Measurements from ENCODE around the gene ONECUT2. TPM values are rescaled to one million over a fixed set of nuclear protein-coding genes. Genes with fewer than 3 reads are reported as not detected.

The ONECUT2 gene
- polyA plus RNA-seq, 3 donors, result not detected

GRCh38 chr18:57436191-57436964 lies 1.2 kb downstream of the ONECUT2 start:
- Mint-ChIP-seq H3K27ac (peak overlapping the region in 2 of 7 donors; percentile 45 to 54), H3K9me3 (peaks cover 9 to 58% (median 53%) of the 10 kb centered on the region in 7 donors), H3K36me3 (peaks cover 14 to 20% of the 10 kb centered on the region in 2 donors), H3K4me3 (peak overlapping the region; percentile 70 to 92), H3K27me3 (ENCODE audit: low read depth in 3 of 3) (peaks cover 92 to 95% (median 95%) of the 10 kb centered on the region in 3 donors), H3K4me1 (peaks cover 58% of the 10 kb centered on the region)
- no peak overlapping the region for H3K27ac ChIP-seq (ENCODE audit: low read depth in 1 of 2, low read length in 2 of 2)
- H2AFZ ChIP-seq (ENCODE audit: insufficient read depth, low read depth, low read length, poor library complexity, severe bottlenecking), result no peak overlapping the region
- no peak for DNase-seq
- no peak for TF ChIP-seq CTCF (IDR thresholded peaks at IDR 0.05)
- H3K36me3 ChIP-seq (replicated peaks in 1 of 2; ENCODE audit: control insufficient read depth in 1 of 2, insufficient read depth in 2 of 2, low read length in 2 of 2), result no peaks in the 10 kb centered on the region
- peaks cover 21 to 83% of the 10 kb centered on the region in 2 donors for H3K9me3 ChIP-seq (replicated peaks in 1 of 2; ENCODE audit: control insufficient read depth in 1 of 2, insufficient read depth in 1 of 2, low read length in 2 of 2)
- WGBS (ENCODE audit: insufficient coverage), result 6% methylated on average over 56 of the region's 62 CpGs
- no peaks in the 10 kb centered on the region for H3K79me2 ChIP-seq (ENCODE audit: insufficient read depth, low read length)
- intact Hi-C loops (cut with micrococcal nuclease), result no loop called here
- H3K27me3 ChIP-seq (ENCODE audit: control insufficient read depth in 2 of 2, insufficient read depth in 2 of 2, low read length in 2 of 2), result peaks cover 89 to 93% of the 10 kb centered on the region in 2 donors
- H3K4me2 ChIP-seq (replicated peaks; ENCODE audit: extremely low read depth, low read length, poor library complexity, severe bottlenecking), result peak overlapping the region; percentile 22
- peaks cover 38 to 46% of the 10 kb centered on the region in 2 donors for H3K4me1 ChIP-seq (ENCODE audit: control insufficient read depth in 1 of 2, insufficient read depth in 2 of 2, low read length in 2 of 2)
- peak overlapping the region in 1 of 3 experiments; percentile 32 for H3K4me3 ChIP-seq (replicated peaks in 1 of 3; ENCODE audit: low read depth in 2 of 3, low read length in 3 of 3)
- no peak overlapping the region for H3K9ac ChIP-seq (ENCODE audit: insufficient read depth, low read length, poor library complexity, severe bottlenecking)
- H4K20me1 ChIP-seq (ENCODE audit: insufficient read depth, low read length), result no peaks in the 10 kb centered on the region

- WGBS (ENCODE audit: insufficient coverage), result 10% methylated on average over 7 of the region's 13 CpGs
- Mint-ChIP-seq H3K27me3 (ENCODE audit: low read depth in 3 of 3) (peaks cover 92 to 95% (median 95%) of the 10 kb centered on the region in 3 donors), H3K36me3 (peaks cover 14 to 20% of the 10 kb centered on the region in 2 donors), H3K4me3 (peak overlapping the region; percentile 70 to 92), H3K9me3 (peaks cover 9 to 58% (median 48%) of the 10 kb centered on the region in 7 donors), H3K4me1 (peaks cover 61% of the 10 kb centered on the region), H3K27ac (no peak overlapping the region)
- H3K9me3 ChIP-seq (replicated peaks in 1 of 2; ENCODE audit: control insufficient read depth in 1 of 2, insufficient read depth in 1 of 2, low read length in 2 of 2), result peaks cover 21 to 83% of the 10 kb centered on the region in 2 donors
- peak overlapping the region in 1 of 3 experiments; percentile 32 for H3K4me3 ChIP-seq (replicated peaks in 1 of 3; ENCODE audit: low read depth in 2 of 3, low read length in 3 of 3)
- peaks cover 89 to 93% of the 10 kb centered on the region in 2 donors for H3K27me3 ChIP-seq (ENCODE audit: control insufficient read depth in 2 of 2, insufficient read depth in 2 of 2, low read length in 2 of 2)
- H3K27ac ChIP-seq (ENCODE audit: low read depth in 1 of 2, low read length in 2 of 2), result no peak overlapping the region
- no peak overlapping the region for H2AFZ ChIP-seq (ENCODE audit: insufficient read depth, low read depth, low read length, poor library complexity, severe bottlenecking)
- peak overlapping the region; percentile 22 for H3K4me2 ChIP-seq (replicated peaks; ENCODE audit: extremely low read depth, low read length, poor library complexity, severe bottlenecking)
- H3K9ac ChIP-seq (ENCODE audit: insufficient read depth, low read length, poor library complexity, severe bottlenecking), result no peak overlapping the region
- H3K79me2 ChIP-seq (ENCODE audit: insufficient read depth, low read length), result no peaks in the 10 kb centered on the region
- H4K20me1 ChIP-seq (ENCODE audit: insufficient read depth, low read length), result no peaks in the 10 kb centered on the region
- intact Hi-C loops (cut with micrococcal nuclease), result no loop called here
- no peak for TF ChIP-seq CTCF (IDR thresholded peaks at IDR 0.05)
- H3K36me3 ChIP-seq (replicated peaks in 1 of 2; ENCODE audit: control insufficient read depth in 1 of 2, insufficient read depth in 2 of 2, low read length in 2 of 2), result no peaks in the 10 kb centered on the region
- peaks cover 38 to 47% of the 10 kb centered on the region in 2 donors for H3K4me1 ChIP-seq (ENCODE audit: control insufficient read depth in 1 of 2, insufficient read depth in 2 of 2, low read length in 2 of 2)
- DNase-seq, result no peak
Observed at GRCh38 chr18:57436965-57437333, 1.8 kb downstream of the ONECUT2 start.
